B cell (primary cell): Measurements from ENCODE around the gene ARHGAP1. TPM values are rescaled to one million over a fixed set of nuclear protein-coding genes. Genes with fewer than 3 reads are reported as not detected.

Experiments
- ATAC-seq: fragments of 200-7000 bp; cut with Tn5 transposase; one replicate; pipeline ENCODE4 v1.10.0; 2021; ENCODE audit warnings: low read depth, mild to moderate bottlenecking, moderate number of reproducible peaks, moderate library complexity
- CTCF ChIA-PET: fragments of 350-600 bp; sonication (Branson Sonifier 250); formaldehyde crosslinking; loops from one replicate; lab custom pipeline; 2021; ENCODE audit warnings: antibody characterized with exemption, inconsistent platforms; lab: Charles Lee
- POLR2A ChIA-PET: fragments of 350-600 bp; sonication (Branson Sonifier 250); formaldehyde crosslinking; loops from one replicate; lab custom pipeline; 2021; ENCODE audit warnings: antibody characterized with exemption; lab: Charles Lee
- DNase-seq: peaks from one replicate; pipeline ENCODE4 v3.0.0; 2013
- H2AFZ ChIP-seq: 2 replicates; pipeline ENCODE4 v1.6.1; 2012; ENCODE audit warnings: mild to moderate bottlenecking, low read depth, low read length; ENCODE audit not compliant: insufficient read depth, poor library complexity, severe bottlenecking
- H3K27ac ChIP-seq, 2 donors: 1 replicate in 1 of 2; 2 replicates in 1 of 2; pipeline ENCODE4 v1.5.1; 2012 to 2013; ENCODE audit warnings: low read length in 2 of 2, mild to moderate bottlenecking in 2 of 2, moderate library complexity in 1 of 2
- H3K27me3 ChIP-seq, 4 experiments: fragments of 200-600 bp in 1 of 4; sonication (generic) in 1 of 4; replicated peaks in 1 of 4; 1 replicate in 2 of 4; 2 replicates in 2 of 4; pipeline versions ENCODE4 v1.6.1 to v1.7.0; 2013 to 2016; ENCODE audit warnings: low read length in 3 of 4, mild to moderate bottlenecking in 2 of 4, mixed read lengths in 1 of 4, moderate library complexity in 1 of 4; ENCODE audit not compliant: insufficient read depth in 4 of 4, control insufficient read depth in 3 of 4; ENCODE audit errors: control extremely low read depth in 1 of 4
- H3K36me3 ChIP-seq, 2 experiments: replicated peaks in 1 of 2; 1 replicate in 1 of 2; 2 replicates in 1 of 2; pipeline versions ENCODE4 v1.6.1 to v1.7.1; 2013; ENCODE audit warnings: low read length in 1 of 2; ENCODE audit not compliant: insufficient read depth in 2 of 2, control insufficient read depth in 1 of 2; ENCODE audit errors: control extremely low read depth in 1 of 2, extremely low read depth in 1 of 2
- H3K4me1 ChIP-seq, 2 donors: fragments of 200-600 bp in 1 of 2; sonication (generic) in 1 of 2; 1 replicate in 1 of 2; 2 replicates in 1 of 2; pipeline versions ENCODE4 v1.5.1 to v1.6.1; 2013 to 2017; ENCODE audit warnings: low read length in 2 of 2; ENCODE audit not compliant: control insufficient read depth in 2 of 2, insufficient read depth in 2 of 2
- H3K4me2 ChIP-seq: replicated peaks from 2 replicates; pipeline ENCODE3; 2012; ENCODE audit warnings: mild to moderate bottlenecking, low read depth, low read length; ENCODE audit not compliant: poor library complexity, severe bottlenecking
- H3K4me3 ChIP-seq, 5 experiments: fragments of 200-600 bp in 1 of 5; sonication (generic) in 1 of 5; 1 replicate in 3 of 5; 2 replicates in 2 of 5; pipeline versions ENCODE4 v1.5.1 to v1.7.0; 2011 to 2016; ENCODE audit warnings: low read length in 4 of 5, mild to moderate bottlenecking in 4 of 5, low read depth in 2 of 5, control low read depth in 1 of 5, moderate library complexity in 1 of 5; ENCODE audit not compliant: insufficient read depth in 1 of 5; ENCODE audit errors: control extremely low read depth in 1 of 5, extremely low read depth in 1 of 5
- H3K79me2 ChIP-seq: fragments of 200-600 bp; sonication (generic); one replicate; pipeline ENCODE4 v1.6.0; 2016; ENCODE audit warnings: low read length; ENCODE audit not compliant: control insufficient read depth, insufficient read depth
- H3K9ac ChIP-seq: fragments of 200-600 bp; sonication (generic); 2 replicates; pipeline ENCODE4 v1.6.1; 2017; ENCODE audit warnings: mild to moderate bottlenecking, low read length, moderate library complexity
- H3K9me3 ChIP-seq, 3 donors: one replicate each; pipeline versions ENCODE4 v1.6.1 to v1.7.1; 2013; ENCODE audit warnings: low read length in 2 of 3; ENCODE audit not compliant: control insufficient read depth in 2 of 3, insufficient read depth in 1 of 3; ENCODE audit errors: control extremely low read depth in 1 of 3
- H4K20me1 ChIP-seq: 2 replicates; pipeline ENCODE4 v1.6.0; 2012; ENCODE audit warnings: mild to moderate bottlenecking, low read length; ENCODE audit not compliant: insufficient read depth, control insufficient read depth, poor library complexity, severe bottlenecking
- H3K27ac Mint-ChIP-seq: one replicate; pipeline ENCODE4 v1.8.0; 2021; ENCODE audit warnings: mixed read lengths
- H3K27me3 Mint-ChIP-seq: one replicate; pipeline ENCODE4 v1.8.0; 2021; ENCODE audit warnings: mixed read lengths
- H3K4me1 Mint-ChIP-seq: one replicate; pipeline ENCODE4 v1.8.0; 2021; ENCODE audit warnings: mixed read lengths
- H3K4me3 Mint-ChIP-seq: one replicate; pipeline ENCODE4 v1.8.0; 2021; ENCODE audit warnings: mixed read lengths
- H3K9me3 Mint-ChIP-seq: one replicate; pipeline ENCODE4 v1.8.0; 2022; ENCODE audit warnings: mixed read lengths; ENCODE audit not compliant: insufficient read depth
- CTCF ChIP-seq: fragments of 200-600 bp; IDR thresholded peaks from one replicate; pipeline ENCODE4 v1.8.0; 2022; ENCODE audit warnings: antibody characterized with exemption, mild to moderate bottlenecking
- EZH2 ChIP-seq: IDR thresholded peaks from 2 replicates; pipeline ENCODE4 v1.6.1; 2012; ENCODE audit warnings: borderline replicate concordance, low read depth, mild to moderate bottlenecking, moderate library complexity, low read length; ENCODE audit not compliant: insufficient read depth, poor library complexity, severe bottlenecking
- WGBS: methylation state at CpG from one replicate; pipeline ENCODE4 v1.1.5; 2013; ENCODE audit warnings: missing lambda C conversion rate; ENCODE audit not compliant: insufficient coverage; 5-methylcytosine and 5-hydroxymethylcytosine counted together
- intact Hi-C: fragments of 100-400 bp; cut with micrococcal nuclease; formaldehyde crosslinking; loops from one replicate; pipeline ENCODE4 v1.10.0; 2022
- polyA plus RNA-seq: library from polyadenylated mRNA; depleted of rRNA; stranded (reverse); fragments of >200 nt; gene quantifications from 2 replicates; pipeline ENCODE4 v1.2.3, GENCODE V29; 2012
- total RNA-seq, 2 donors: library from RNA; stranded (reverse); fragments of 120-200 nt in 1 of 2; gene quantifications; 1 replicate in 1 of 2; 2 replicates in 1 of 2; pipeline versions ENCODE4 v1.2.3 to v1.2.4, GENCODE V29; 2013 to 2022

ARHGAP1 gene
- total and polyA plus RNA-seq, 2 donors (not counting 1 experiment from before 2014, with no cell fraction given), result 33.9 to 55.0 TPM

GRCh38 chr11:46663277-46663940, 37.0 kb downstream of the ARHGAP1 start:
- Histone ChIP-seq H3K36me3 (peaks cover 4 to 87% of the 10 kb centered on the region in 2 experiments), H3K27ac (no peak overlapping the region), H3K79me2 (no peaks in the 10 kb centered on the region), H3K27me3 (no peaks in the 10 kb centered on the region), H3K4me1 (no peaks in the 10 kb centered on the region), H3K4me2 (no peak overlapping the region), H2AFZ (no peak overlapping the region), H3K4me3 (no peak overlapping the region), H3K9me3 (no peaks in the 10 kb centered on the region), H3K9ac (no peak overlapping the region), H4K20me1 (no peaks in the 10 kb centered on the region)
- H3K9me3 Mint-ChIP-seq, result no peaks in the 10 kb centered on the region
- no peaks in the 10 kb centered on the region for H3K4me1 Mint-ChIP-seq
- POLR2A ChIA-PET, result no interaction called here
- intact Hi-C loops, result no loop called here
- DNase-seq (no peak), ATAC-seq (no peak)
- H3K4me3 Mint-ChIP-seq, result no peak overlapping the region
- no peak overlapping the region for H3K27ac Mint-ChIP-seq
- WGBS, result 100% methylated on average over 4 of the region's 4 CpGs
- CTCF ChIA-PET, result interaction anchor here (0.7 kb wide), 1 partner anchor 500 kb away, joined by 3 read pairs; no protein-coding TSS in a partner anchor
- no peak for TF ChIP-seq EZH2
- TF ChIP-seq CTCF, result no peak
- no peaks in the 10 kb centered on the region for H3K27me3 Mint-ChIP-seq

- TF ChIP-seq EZH2 (no peak), CTCF (no peak)
- H3K4me3 ChIP-seq, result no peak overlapping the region
- H3K9ac ChIP-seq, result no peak overlapping the region
- DNase-seq (no peak), ATAC-seq (no peak)
- no peaks in the 10 kb centered on the region for H3K27me3 ChIP-seq
- no peak overlapping the region for H3K27ac ChIP-seq
- CTCF ChIA-PET, result no interaction called here
- POLR2A ChIA-PET, result no interaction called here
- H3K79me2 ChIP-seq, result no peaks in the 10 kb centered on the region
- H3K4me3 Mint-ChIP-seq, result no peak overlapping the region
- peaks cover 9 to 84% of the 10 kb centered on the region in 2 experiments for H3K36me3 ChIP-seq
- H3K4me2 ChIP-seq, result no peak overlapping the region
- H3K4me1 ChIP-seq, result no peaks in the 10 kb centered on the region
- H3K27me3 Mint-ChIP-seq, result no peaks in the 10 kb centered on the region
- H3K9me3 Mint-ChIP-seq, result no peaks in the 10 kb centered on the region
- H4K20me1 ChIP-seq, result no peaks in the 10 kb centered on the region
- intact Hi-C loops, result no loop called here
- H3K9me3 ChIP-seq, result no peaks in the 10 kb centered on the region
- H3K4me1 Mint-ChIP-seq, result no peaks in the 10 kb centered on the region
- no peak overlapping the region for H2AFZ ChIP-seq
- no peak overlapping the region for H3K27ac Mint-ChIP-seq
Measured at GRCh38 chr11:46662366-46662765, 38.1 kb downstream of the ARHGAP1 start.
